ENCODE results near the gene APBB2.

APBB2 gene

GRCh38 chr4:40837094-40837870, 377.1 kb downstream of the APBB2 start:
- Histone ChIP-seq H3K4me2 (no peak overlapping the region), H3K36me3 (ENCODE audit: insufficient read depth) (no peaks in the 10 kb centered on the region), H3K79me2 (ENCODE audit: insufficient read depth, low read depth) (no peaks in the 10 kb centered on the region), H3K27ac (no peak overlapping the region), H3K4me1 (ENCODE audit: low read depth, poor library complexity, severe bottlenecking) (no peaks in the 10 kb centered on the region), H2AFZ (ENCODE audit: low read depth) (no peak overlapping the region), H3K27me3 (ENCODE audit: insufficient read depth, low read depth) (no peaks in the 10 kb centered on the region), H3K9ac (no peak overlapping the region), H3K4me3 (IDR thresholded peaks at IDR 0.05; ENCODE audit: insufficient read depth, low read depth, low read length) (no peak overlapping the region), H4K20me1 (ENCODE audit: insufficient read depth) (no peaks in the 10 kb centered on the region)
- TF ChIP-seq, protein P1, sequence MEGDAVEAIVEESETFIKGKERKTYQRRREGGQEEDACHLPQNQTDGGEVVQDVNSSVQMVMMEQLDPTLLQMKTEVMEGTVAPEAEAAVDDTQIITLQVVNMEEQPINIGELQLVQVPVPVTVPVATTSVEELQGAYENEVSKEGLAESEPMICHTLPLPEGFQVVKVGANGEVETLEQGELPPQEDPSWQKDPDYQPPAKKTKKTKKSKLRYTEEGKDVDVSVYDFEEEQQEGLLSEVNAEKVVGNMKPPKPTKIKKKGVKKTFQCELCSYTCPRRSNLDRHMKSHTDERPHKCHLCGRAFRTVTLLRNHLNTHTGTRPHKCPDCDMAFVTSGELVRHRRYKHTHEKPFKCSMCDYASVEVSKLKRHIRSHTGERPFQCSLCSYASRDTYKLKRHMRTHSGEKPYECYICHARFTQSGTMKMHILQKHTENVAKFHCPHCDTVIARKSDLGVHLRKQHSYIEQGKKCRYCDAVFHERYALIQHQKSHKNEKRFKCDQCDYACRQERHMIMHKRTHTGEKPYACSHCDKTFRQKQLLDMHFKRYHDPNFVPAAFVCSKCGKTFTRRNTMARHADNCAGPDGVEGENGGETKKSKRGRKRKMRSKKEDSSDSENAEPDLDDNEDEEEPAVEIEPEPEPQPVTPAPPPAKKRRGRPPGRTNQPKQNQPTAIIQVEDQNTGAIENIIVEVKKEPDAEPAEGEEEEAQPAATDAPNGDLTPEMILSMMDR (conservative IDR thresholded peaks at IDR 0.05; ENCODE audit: low read depth, low read length): no peak

GRCh38 chr4:40833212-40833611, 381.1 kb downstream of the APBB2 start:
- Histone ChIP-seq H3K36me3 (ENCODE audit: insufficient read depth) (no peaks in the 10 kb centered on the region), H2AFZ (ENCODE audit: low read depth) (no peak overlapping the region), H3K4me1 (ENCODE audit: low read depth, poor library complexity, severe bottlenecking) (no peaks in the 10 kb centered on the region), H3K79me2 (ENCODE audit: insufficient read depth, low read depth) (no peaks in the 10 kb centered on the region), H3K9ac (no peak overlapping the region), H3K4me2 (no peak overlapping the region), H3K27me3 (ENCODE audit: insufficient read depth, low read depth) (no peaks in the 10 kb centered on the region), H3K27ac (no peak overlapping the region), H3K4me3 (IDR thresholded peaks at IDR 0.05; ENCODE audit: insufficient read depth, low read depth, low read length) (no peak overlapping the region), H4K20me1 (ENCODE audit: insufficient read depth) (no peaks in the 10 kb centered on the region)
- TF ChIP-seq, protein P1 (conservative IDR thresholded peaks at IDR 0.05; ENCODE audit: low read depth, low read length): no peak

GRCh38 chr4:40832175-40832574, 382.2 kb downstream of the APBB2 start:
- H3K36me3 ChIP-seq (ENCODE audit: insufficient read depth): no peaks in the 10 kb centered on the region
- TF ChIP-seq, protein P1 (conservative IDR thresholded peaks at IDR 0.05; ENCODE audit: low read depth, low read length): no peak

DNA sequence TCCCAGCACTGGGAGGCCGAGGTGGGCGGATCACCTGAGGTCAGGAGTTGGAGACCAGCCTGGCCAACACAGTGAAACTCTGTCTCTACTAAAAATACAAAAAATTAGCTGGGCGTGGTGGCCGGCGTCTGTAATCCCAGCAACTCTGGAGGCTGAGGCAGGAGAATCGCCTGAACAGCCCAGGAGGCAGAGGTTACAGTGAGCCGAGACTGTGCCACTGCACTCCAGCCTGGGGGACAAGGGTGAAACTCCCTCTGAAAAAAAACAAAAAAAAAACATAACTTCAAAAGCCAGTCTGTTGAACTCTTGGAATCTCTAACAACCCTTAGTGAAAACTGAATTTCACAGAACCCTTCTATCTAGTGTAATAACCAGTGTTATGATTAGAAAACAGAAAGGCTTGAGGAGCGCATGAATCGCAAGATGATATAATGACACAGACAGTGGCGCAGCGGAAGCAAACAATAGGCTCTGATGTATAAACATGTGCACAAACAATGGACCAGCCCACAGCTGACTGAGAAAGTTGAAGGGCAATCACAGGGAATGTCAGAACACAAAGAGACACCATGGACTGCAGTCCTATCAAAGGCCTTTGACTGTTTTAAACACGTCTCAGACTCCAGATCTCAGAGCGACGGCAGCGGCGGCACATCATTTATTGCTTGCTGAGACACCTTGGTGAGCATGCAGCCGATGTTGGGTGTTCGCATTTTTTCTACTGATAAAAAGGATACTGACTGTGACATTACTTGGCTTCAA, 383.0 kb downstream of the APBB2 start:
- H4K20me1 ChIP-seq (ENCODE audit: insufficient read depth): no peaks in the 10 kb centered on the region
- no peaks in the 10 kb centered on the region for H3K36me3 ChIP-seq (ENCODE audit: insufficient read depth)
- no peaks in the 10 kb centered on the region for H3K79me2 ChIP-seq (ENCODE audit: insufficient read depth, low read depth)
- H2AFZ ChIP-seq (ENCODE audit: low read depth): no peak overlapping the region
- H3K4me1 ChIP-seq (ENCODE audit: low read depth, poor library complexity, severe bottlenecking): no peaks in the 10 kb centered on the region
- no peaks in the 10 kb centered on the region for H3K27me3 ChIP-seq (ENCODE audit: insufficient read depth, low read depth)
- no peak overlapping the region for H3K27ac ChIP-seq
- no peak overlapping the region for H3K4me2 ChIP-seq
- TF ChIP-seq, protein P1 (conservative IDR thresholded peaks at IDR 0.05; ENCODE audit: low read depth, low read length): no peak
- H3K4me3 ChIP-seq (IDR thresholded peaks at IDR 0.05; ENCODE audit: insufficient read depth, low read depth, low read length): no peak overlapping the region
- no peak overlapping the region for H3K9ac ChIP-seq

More at GRCh38 chr4:40832175-40832574, 382.2 kb downstream of the APBB2 start:
- Histone ChIP-seq H3K4me3 (IDR thresholded peaks at IDR 0.05; ENCODE audit: insufficient read depth, low read depth, low read length) (no peak overlapping the region), H3K79me2 (ENCODE audit: insufficient read depth, low read depth) (no peaks in the 10 kb centered on the region), H3K9ac (no peak overlapping the region), H2AFZ (ENCODE audit: low read depth) (no peak overlapping the region), H4K20me1 (ENCODE audit: insufficient read depth) (no peaks in the 10 kb centered on the region), H3K27ac (no peak overlapping the region), H3K27me3 (ENCODE audit: insufficient read depth, low read depth) (no peaks in the 10 kb centered on the region), H3K4me1 (ENCODE audit: low read depth, poor library complexity, severe bottlenecking) (no peaks in the 10 kb centered on the region), H3K4me2 (no peak overlapping the region)

All from KMS-11 (cell line).